Peyer's patch (tissue), 4 donors: ENCODE results near the gene GPC6. TPM values are rescaled to one million over a fixed set of nuclear protein-coding genes. Genes with fewer than 3 reads are reported as not detected.

Experiments
- DNase-seq, 3 donors: peaks; one replicate each; pipeline ENCODE4 v3.0.0-alpha.2; 2017 to 2019
- H3K27ac ChIP-seq, 4 donors: fragments of 200-600 bp; sonication (generic); one replicate each; pipeline ENCODE4 v1.5.1; 2016 to 2019
- H3K27me3 ChIP-seq, 2 donors: fragments of 200-600 bp; sonication (generic); one replicate each; pipeline ENCODE4 v1.5.1; 2019
- H3K36me3 ChIP-seq, 3 donors: fragments of 200-600 bp; sonication (generic); one replicate each; pipeline ENCODE4 v1.5.1; 2016 to 2019
- H3K4me1 ChIP-seq, 4 donors: fragments of 200-600 bp; sonication (generic); one replicate each; pipeline ENCODE4 v1.5.1; 2016 to 2019
- H3K4me3 ChIP-seq, 4 donors: fragments of 200-600 bp; sonication (generic); 1 replicate in 3 of 4; 2 replicates in 1 of 4; pipeline ENCODE4 v1.5.1; 2016 to 2019; ENCODE audit warnings: mild to moderate bottlenecking in 1 of 4
- H3K9me3 ChIP-seq, 4 donors: fragments of 200-600 bp; sonication (generic); one replicate each; pipeline ENCODE4 v1.5.1; 2016 to 2019; ENCODE audit warnings: mild to moderate bottlenecking in 1 of 4
- POLR2A ChIP-seq, 2 donors: fragments of 450-650 bp; IDR thresholded peaks; one replicate each; pipeline ENCODE4 v1.5.1; 2017; ENCODE audit warnings: antibody characterized with exemption in 2 of 2, mild to moderate bottlenecking in 2 of 2, moderate library complexity in 2 of 2
- total RNA-seq, 4 donors: library from RNA; depleted of rRNA; stranded (reverse); fragments of >200 nt; gene quantifications; one replicate each; pipeline ENCODE4 v1.1.0, GENCODE V29; 2016
- TF ChIP-seq, protein P1 (sequence below), 6 experiments: fragments of 450-650 bp in 4 of 6; fragments of 200-600 bp in 2 of 6; sonication (generic) in 1 of 6; IDR thresholded peaks; one replicate each; pipeline ENCODE4 v1.5.1; 2017 to 2019; ENCODE audit warnings: antibody characterized with exemption in 6 of 6, mild to moderate bottlenecking in 3 of 6, moderate library complexity in 1 of 6

The GPC6 gene
- total RNA-seq, 4 donors from 2014 or later: 1.6 to 13.2 (median 2.6) TPM

DNA sequence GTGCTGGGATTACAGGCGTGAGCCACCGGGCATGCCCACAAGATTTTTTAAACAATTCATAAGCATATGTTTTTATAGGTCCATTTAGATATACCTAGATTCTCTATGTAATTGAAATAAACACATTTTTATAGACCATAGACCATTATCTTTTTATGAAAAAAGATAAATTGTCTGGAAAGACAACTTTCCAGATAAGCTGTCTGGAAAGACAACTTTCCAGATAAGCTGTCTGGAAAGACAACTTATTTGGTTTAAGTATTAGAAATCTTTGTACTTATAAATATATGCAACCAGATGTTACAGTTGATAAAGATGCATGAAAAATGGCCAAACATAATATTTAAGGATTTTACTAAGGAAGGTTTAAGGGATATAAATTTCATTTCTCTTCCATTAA, 538.5 kb downstream of the GPC6 start:
- H3K27me3 ChIP-seq: no peaks in the 10 kb centered on the region
- no peak overlapping the region for H3K4me3 ChIP-seq
- no peaks in the 10 kb centered on the region for H3K9me3 ChIP-seq
- H3K4me1 ChIP-seq: no peaks in the 10 kb centered on the region
- TF ChIP-seq, protein P1, sequence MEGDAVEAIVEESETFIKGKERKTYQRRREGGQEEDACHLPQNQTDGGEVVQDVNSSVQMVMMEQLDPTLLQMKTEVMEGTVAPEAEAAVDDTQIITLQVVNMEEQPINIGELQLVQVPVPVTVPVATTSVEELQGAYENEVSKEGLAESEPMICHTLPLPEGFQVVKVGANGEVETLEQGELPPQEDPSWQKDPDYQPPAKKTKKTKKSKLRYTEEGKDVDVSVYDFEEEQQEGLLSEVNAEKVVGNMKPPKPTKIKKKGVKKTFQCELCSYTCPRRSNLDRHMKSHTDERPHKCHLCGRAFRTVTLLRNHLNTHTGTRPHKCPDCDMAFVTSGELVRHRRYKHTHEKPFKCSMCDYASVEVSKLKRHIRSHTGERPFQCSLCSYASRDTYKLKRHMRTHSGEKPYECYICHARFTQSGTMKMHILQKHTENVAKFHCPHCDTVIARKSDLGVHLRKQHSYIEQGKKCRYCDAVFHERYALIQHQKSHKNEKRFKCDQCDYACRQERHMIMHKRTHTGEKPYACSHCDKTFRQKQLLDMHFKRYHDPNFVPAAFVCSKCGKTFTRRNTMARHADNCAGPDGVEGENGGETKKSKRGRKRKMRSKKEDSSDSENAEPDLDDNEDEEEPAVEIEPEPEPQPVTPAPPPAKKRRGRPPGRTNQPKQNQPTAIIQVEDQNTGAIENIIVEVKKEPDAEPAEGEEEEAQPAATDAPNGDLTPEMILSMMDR (IDR thresholded peaks at IDR 0.05): no peak
- no peak for TF ChIP-seq POLR2A (IDR thresholded peaks at IDR 0.05)
- H3K36me3 ChIP-seq: no peaks in the 10 kb centered on the region
- no peak overlapping the region for H3K27ac ChIP-seq
- DNase-seq: no peak

DNA sequence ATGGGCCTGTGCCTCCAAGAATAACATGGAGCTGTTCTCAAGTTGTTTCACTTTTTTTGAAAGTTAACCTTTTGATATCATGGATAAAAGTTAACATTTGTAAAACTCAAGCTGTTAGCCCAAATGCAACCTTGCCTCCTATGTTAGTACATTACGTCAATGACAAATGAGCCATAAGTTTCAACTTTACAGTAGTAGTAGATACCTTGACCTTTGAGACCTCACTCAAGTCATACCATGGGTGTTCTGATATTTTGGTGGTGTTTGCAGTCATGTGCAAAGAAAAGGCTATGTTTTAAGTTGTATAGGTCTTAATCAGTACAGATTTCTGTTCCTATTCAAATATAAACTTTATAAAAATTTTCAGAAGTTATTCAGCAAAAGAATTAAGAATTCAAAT, 539.2 kb downstream of the GPC6 start:
- Histone ChIP-seq H3K4me1 (no peaks in the 10 kb centered on the region), H3K36me3 (no peaks in the 10 kb centered on the region), H3K27me3 (no peaks in the 10 kb centered on the region), H3K9me3 (no peaks in the 10 kb centered on the region), H3K4me3 (no peak overlapping the region), H3K27ac (no peak overlapping the region)
- TF ChIP-seq, protein P1 (IDR thresholded peaks at IDR 0.05): no peak
- TF ChIP-seq POLR2A (IDR thresholded peaks at IDR 0.05): no peak
- DNase-seq: no peak

GRCh38 chr13:93766719-93767118, 540.1 kb downstream of the GPC6 start:
- Histone ChIP-seq H3K4me1 (no peaks in the 10 kb centered on the region), H3K4me3 (no peak overlapping the region), H3K27me3 (no peaks in the 10 kb centered on the region), H3K27ac (no peak overlapping the region), H3K9me3 (no peaks in the 10 kb centered on the region), H3K36me3 (no peaks in the 10 kb centered on the region)
- no peak for DNase-seq
- TF ChIP-seq, protein P1 (IDR thresholded peaks at IDR 0.05): no peak

DNA sequence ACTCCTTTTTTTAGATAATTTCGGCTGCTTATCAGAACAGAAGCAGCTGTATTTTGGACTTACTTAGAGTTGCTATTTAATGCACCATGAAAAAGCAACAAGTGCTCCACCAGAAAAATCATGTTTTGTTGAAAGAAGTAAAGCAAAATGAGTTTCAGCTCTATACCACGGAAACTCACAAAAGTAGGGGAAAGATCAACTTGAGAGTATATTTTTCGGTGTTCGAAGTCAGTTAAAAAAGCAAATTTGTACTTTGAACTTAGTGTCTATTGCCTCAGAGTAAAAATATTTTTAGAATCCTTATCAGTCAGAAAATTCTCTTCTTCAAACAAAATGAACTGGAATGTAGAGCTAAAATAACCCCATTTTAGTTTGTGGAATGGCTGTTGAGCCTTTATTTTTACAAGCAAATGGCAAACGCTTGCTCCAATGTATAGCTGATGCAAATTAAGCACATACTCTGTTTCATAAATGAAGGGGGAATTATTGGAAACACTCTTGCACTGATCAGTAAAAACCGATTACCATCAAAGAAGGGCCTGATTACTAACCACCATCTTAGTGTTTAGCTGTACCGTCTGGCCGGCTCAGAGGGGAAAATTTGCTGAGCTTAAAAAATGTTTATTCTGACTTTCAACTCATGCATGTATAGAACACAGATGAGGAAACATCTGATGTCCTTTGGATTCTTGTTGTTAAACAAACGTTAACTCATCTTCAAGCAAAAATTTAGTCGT, 540.7 kb downstream of the GPC6 start:
- H3K9me3 ChIP-seq: no peaks in the 10 kb centered on the region
- no peak for TF ChIP-seq POLR2A (IDR thresholded peaks at IDR 0.05)
- TF ChIP-seq, protein P1 (IDR thresholded peaks at IDR 0.05): no peak
- no peak overlapping the region for H3K4me3 ChIP-seq
- no peak for DNase-seq
- H3K27ac ChIP-seq: no peak overlapping the region
- H3K36me3 ChIP-seq: no peaks in the 10 kb centered on the region
- H3K27me3 ChIP-seq: no peaks in the 10 kb centered on the region
- H3K4me1 ChIP-seq: no peaks in the 10 kb centered on the region

- TF ChIP-seq, protein P1 (IDR thresholded peaks at IDR 0.05): no peak
- no peak for TF ChIP-seq POLR2A (IDR thresholded peaks at IDR 0.05)
- Histone ChIP-seq H3K4me1 (no peaks in the 10 kb centered on the region), H3K4me3 (no peak overlapping the region), H3K36me3 (no peaks in the 10 kb centered on the region), H3K9me3 (no peaks in the 10 kb centered on the region), H3K27ac (no peak overlapping the region), H3K27me3 (no peaks in the 10 kb centered on the region)
- no peak for DNase-seq
These were observed 541.4 kb downstream of the GPC6 start for GRCh38 chr13:93767917-93768409.
